ENCODE data around the gene ROR2. TPM values are rescaled to one million over a fixed set of nuclear protein-coding genes. Genes with fewer than 3 reads are reported as not detected.
"Not testable (repeated sequence)": the region's sequence is repeated elsewhere in the genome, so short reads cannot be mapped to it uniquely, and the experiment has no call there.

ROR2 gene
- total RNA-seq, 2 experiments from 2014 or later: 0.05 TPM

- CTCF ChIA-PET; H3K27ac Mint-ChIP-seq; H3K4me1 Mint-ChIP-seq (ENCODE audit: low read depth); DNase-seq; H3K36me3 Mint-ChIP-seq (ENCODE audit: low read depth); H3K9me3 Mint-ChIP-seq (ENCODE audit: insufficient read depth); ATAC-seq; POLR2A ChIA-PET; H3K4me3 Mint-ChIP-seq: not testable (repeated sequence)
- H3K27me3 Mint-ChIP-seq (ENCODE audit: low read depth): peaks cover 22% of the 10 kb centered on the region
Observed at GRCh38 chr9:91517332-91517731, 432.7 kb downstream of the ROR2 start.

GRCh38 chr9:91516777-91517176, 433.3 kb downstream of the ROR2 start:
- Mint-ChIP-seq H3K9me3 (ENCODE audit: insufficient read depth) (peaks cover 7% of the 10 kb centered on the region), H3K4me1 (ENCODE audit: low read depth) (no peaks in the 10 kb centered on the region), H3K4me3 (no peak overlapping the region), H3K27ac (no peak overlapping the region), H3K36me3 (ENCODE audit: low read depth) (no peaks in the 10 kb centered on the region), H3K27me3 (ENCODE audit: low read depth) (peaks cover 17% of the 10 kb centered on the region)
- POLR2A ChIA-PET: no interaction called here
- no peak for DNase-seq
- no peak for ATAC-seq
- CTCF ChIA-PET: no interaction called here

GRCh38 chr9:91516081-91516480, 433.9 kb downstream of the ROR2 start:
- no peaks in the 10 kb centered on the region for H3K36me3 Mint-ChIP-seq (ENCODE audit: low read depth)
- H3K27ac Mint-ChIP-seq: no peak overlapping the region
- peaks cover 4% of the 10 kb centered on the region for H3K9me3 Mint-ChIP-seq (ENCODE audit: insufficient read depth)
- ChIA-PET POLR2A (no interaction called here), CTCF (no interaction called here)
- peaks cover 15% of the 10 kb centered on the region for H3K27me3 Mint-ChIP-seq (ENCODE audit: low read depth)
- no peak overlapping the region for H3K4me3 Mint-ChIP-seq
- no peaks in the 10 kb centered on the region for H3K4me1 Mint-ChIP-seq (ENCODE audit: low read depth)
- ATAC-seq (no peak), DNase-seq (no peak)

GRCh38 chr9:91515074-91515687, 434.8 kb downstream of the ROR2 start:
- ATAC-seq (no peak), DNase-seq (no peak)
- Mint-ChIP-seq H3K36me3 (ENCODE audit: low read depth) (no peaks in the 10 kb centered on the region), H3K4me1 (ENCODE audit: low read depth) (no peaks in the 10 kb centered on the region), H3K27me3 (ENCODE audit: low read depth) (peaks cover 12% of the 10 kb centered on the region), H3K9me3 (ENCODE audit: insufficient read depth) (no peaks in the 10 kb centered on the region), H3K4me3 (no peak overlapping the region), H3K27ac (no peak overlapping the region)
- ChIA-PET CTCF (no interaction called here), POLR2A (no interaction called here)

Small RNA genes within 50 kb of the gene (microRNA-seq; reads per million reads assigned to microRNA genes)
- gene MIR3910-1: not detected
- not detected for gene MIR3910-2

Other genes with a start within 250 kb of the ROR2 start
- gene SPTLC1, start 165.2 kb upstream of the ROR2 start, total RNA-seq: 10 to 100 TPM; 47.7 to 52.5 TPM

Data from activated CD8-positive, alpha-beta T cell treated with anti-CD3 and anti-CD28 coated beads, Interleukin-2, amount 10 ng/mL, durations not matched to agents 7 days and 5 days (primary cell).